HAP-1 (cell line): ENCODE measurements around the gene MINDY4.

Source experiments
- DNase-seq, 2 experiments: peaks; one replicate each; pipeline ENCODE4 v3.0.0-alpha.2; 2016 to 2020; ENCODE audit warnings: low spot score in 2 of 2
- H3K27me3 ChIP-seq: fragments of 250-450 bp; sonication (Bioruptor Pico); 2 replicates; pipeline ENCODE4 v1.5.1; 2020; ENCODE audit warnings: low read depth, mild to moderate bottlenecking, moderate library complexity
- H3K36me3 ChIP-seq: fragments of 250-450 bp; sonication (Bioruptor Pico); replicated peaks from 2 replicates; pipeline ENCODE4 v1.5.1; 2020; ENCODE audit warnings: mild to moderate bottlenecking
- H3K4me1 ChIP-seq: fragments of 250-450 bp; sonication (Bioruptor Pico); 2 replicates; pipeline ENCODE4 v1.5.1; 2020; ENCODE audit warnings: mild to moderate bottlenecking
- H3K4me3 ChIP-seq: fragments of 250-450 bp; sonication (Bioruptor Pico); 2 replicates; pipeline ENCODE4 v1.5.1; 2020; ENCODE audit warnings: mild to moderate bottlenecking, moderate library complexity
- H3K9me3 ChIP-seq: fragments of 250-450 bp; sonication (Bioruptor Pico); 2 replicates; pipeline ENCODE4 v1.5.1; 2020; ENCODE audit warnings: mild to moderate bottlenecking, moderate library complexity
- in situ Hi-C: fragments of 300-500 bp; cut with MboI; formaldehyde crosslinking; loops from 3 replicates; pipeline ENCODE4 v1.14.3; 2020; ENCODE audit warnings: low sequenced_read_pairs, inconsistent platforms, mixed read lengths

The MINDY4 gene

DNA sequence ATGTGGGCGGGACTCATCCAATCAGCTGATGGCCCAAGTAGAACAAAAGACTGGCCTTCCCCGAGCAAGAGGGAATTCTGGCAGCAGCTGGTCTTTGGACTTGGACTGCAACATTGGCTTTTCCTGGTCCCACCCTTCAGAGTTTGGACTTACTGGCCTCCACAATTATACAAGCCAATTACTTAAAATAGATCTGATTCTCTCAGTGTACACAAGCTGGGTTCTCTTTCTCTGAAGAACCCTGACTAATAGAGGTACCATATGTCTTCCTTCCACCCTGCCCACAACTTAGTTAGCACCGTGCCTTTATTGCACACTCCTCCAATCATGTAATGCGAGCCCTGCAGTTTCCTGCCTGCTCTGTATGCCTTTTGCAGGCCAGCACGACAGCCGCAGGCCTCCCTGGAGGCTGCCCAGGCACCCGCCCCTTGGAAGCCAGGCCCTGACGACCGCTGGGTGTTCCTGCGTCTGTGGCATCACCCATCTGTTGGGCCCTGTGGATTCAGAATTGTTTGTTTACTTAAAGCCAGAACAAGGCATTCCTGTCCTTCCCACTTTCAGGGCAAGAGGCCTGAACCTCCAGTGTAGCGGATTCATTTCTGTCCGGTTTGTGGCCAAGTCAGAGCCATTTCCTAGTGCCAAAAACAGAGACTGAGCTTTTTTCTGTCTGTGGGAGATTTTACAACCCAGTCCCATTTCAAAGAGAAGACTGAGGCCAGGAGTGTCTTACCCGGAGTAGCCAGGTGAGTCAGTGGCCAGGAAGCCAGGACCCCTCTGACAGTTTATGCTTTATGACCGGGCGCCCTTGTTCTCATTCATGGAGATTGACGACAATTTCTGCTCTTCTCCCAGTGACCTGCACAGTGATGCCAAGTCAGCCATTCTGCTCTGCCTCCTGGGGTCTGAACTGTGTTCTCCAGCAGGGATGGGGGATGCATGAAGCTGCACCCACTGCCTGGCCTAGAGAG is 20.2 kb upstream of the MINDY4 start:
- Histone ChIP-seq H3K4me1 (no peaks in the 10 kb centered on the region), H3K4me3 (no peak overlapping the region), H3K9me3 (no peaks in the 10 kb centered on the region), H3K27me3 (no peaks in the 10 kb centered on the region), H3K36me3 (no peaks in the 10 kb centered on the region)
- in situ Hi-C loops: no loop called here
- no peak for DNase-seq

DNA sequence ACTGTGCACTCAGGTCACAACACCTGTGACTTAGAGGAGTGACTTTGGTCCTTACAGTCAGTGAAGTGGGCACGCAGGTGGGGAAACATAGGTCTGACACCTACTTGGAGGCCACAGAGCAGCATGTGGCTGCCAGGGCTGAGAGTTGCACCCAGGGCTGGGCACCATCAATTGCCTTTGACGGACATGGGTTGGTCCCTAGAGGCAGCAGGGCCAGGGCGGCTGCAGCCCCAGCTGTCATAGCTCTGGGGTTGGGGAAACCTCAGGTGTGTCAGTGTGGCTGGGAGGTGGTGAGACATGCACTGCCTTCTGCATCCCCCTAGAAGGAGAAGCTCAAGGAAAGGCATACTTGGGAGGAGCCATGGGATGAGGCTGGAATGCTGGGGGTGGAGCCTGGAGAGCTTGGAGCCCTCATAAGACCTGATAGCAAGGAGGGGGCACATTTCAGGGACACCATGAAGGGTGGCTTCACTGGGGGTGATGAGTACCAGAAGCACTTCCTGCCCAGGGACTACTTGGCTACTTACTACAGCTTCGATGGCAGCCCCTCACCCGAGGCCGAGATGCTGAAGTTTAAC is 19.4 kb upstream of the MINDY4 start, which contains the start of gene INMT:
TSS of gene INMT (plus strand) at position 440 of the 578 bp plus-strand sequence. CDS start at position 456, 16 bp downstream.
- H3K4me3 ChIP-seq: no peak within 1 kb of the TSS
- no peaks in the 10 kb centered on the region for H3K4me1 ChIP-seq
- H3K27me3 ChIP-seq: no peaks in the 10 kb centered on the region
- H3K36me3 ChIP-seq: no peaks in the 10 kb centered on the region
- no peaks in the 10 kb centered on the region for H3K9me3 ChIP-seq
- in situ Hi-C loops: no loop called here
- no peak for DNase-seq

DNA sequence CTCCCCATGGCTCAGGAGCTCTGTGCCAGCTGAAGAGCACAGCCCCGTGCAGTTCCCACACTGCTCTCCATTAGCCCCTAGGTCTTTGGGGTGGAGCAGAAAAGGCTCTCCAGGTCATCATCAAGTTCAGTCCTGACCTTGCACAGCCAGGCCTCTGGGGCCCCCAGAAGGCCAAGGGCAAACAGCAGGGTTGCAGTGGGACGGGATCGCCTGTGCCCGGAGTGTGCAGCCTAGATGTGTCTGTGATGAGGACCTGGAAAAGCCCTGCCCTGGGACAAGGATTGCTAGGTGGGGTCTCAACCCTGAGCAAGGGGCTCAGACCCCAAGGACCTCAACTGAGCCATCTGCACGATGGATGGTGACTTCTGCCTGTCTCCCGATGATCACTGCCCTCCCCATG is 18.7 kb upstream of the MINDY4 start:
- Histone ChIP-seq H3K4me1 (no peaks in the 10 kb centered on the region), H3K27me3 (no peaks in the 10 kb centered on the region), H3K36me3 (no peaks in the 10 kb centered on the region), H3K4me3 (no peak overlapping the region), H3K9me3 (no peaks in the 10 kb centered on the region)
- DNase-seq: no peak
- in situ Hi-C loops: no loop called here

DNA sequence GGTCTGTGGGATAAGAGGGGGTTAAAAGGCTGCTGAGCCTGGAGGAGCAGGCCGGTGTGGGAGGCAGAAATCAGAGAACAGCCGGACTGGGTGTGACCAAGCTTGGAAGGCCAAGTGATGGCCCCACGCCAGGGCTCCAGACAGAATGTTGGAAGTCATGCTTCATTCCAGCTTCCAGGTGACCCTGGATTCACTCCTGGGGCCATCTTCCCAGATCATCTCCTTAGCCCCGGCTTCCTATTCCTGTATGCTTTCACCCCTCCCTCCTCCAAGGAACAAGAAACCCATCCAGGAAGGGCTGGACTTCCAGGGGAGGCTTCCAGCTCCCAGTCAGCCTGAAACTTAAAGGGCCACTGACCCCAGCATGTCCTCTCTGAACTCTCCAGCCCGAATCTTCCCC is 18.2 kb upstream of the MINDY4 start:
- DNase-seq: no peak
- in situ Hi-C loops: no loop called here
- H3K27me3 ChIP-seq: no peaks in the 10 kb centered on the region
- no peak overlapping the region for H3K4me3 ChIP-seq
- no peaks in the 10 kb centered on the region for H3K9me3 ChIP-seq
- no peaks in the 10 kb centered on the region for H3K4me1 ChIP-seq
- no peaks in the 10 kb centered on the region for H3K36me3 ChIP-seq

DNA sequence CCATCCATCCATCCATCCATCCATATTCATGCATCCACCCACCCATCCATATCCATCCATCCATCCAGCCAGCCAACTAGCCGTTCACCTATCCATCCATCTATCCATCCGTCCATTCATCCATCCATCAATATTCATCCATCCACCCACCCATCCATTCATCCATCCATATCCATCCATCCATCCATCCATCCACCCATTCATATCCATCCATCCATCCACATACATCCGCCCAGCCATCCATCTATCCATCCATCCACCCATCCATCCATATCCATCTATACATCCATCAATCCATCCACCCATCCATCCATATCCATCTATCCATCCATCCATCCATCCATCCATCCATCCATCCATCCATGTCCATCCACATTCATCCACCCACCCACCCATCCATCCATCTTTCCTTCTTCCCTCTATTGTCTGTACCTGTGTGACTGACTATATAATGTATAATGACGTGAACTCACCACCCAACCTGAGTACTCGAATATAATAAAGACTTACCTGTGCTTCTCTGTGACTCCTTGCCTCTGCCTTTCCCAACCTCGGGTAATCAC is 16.8 kb upstream of the MINDY4 start:
- in situ Hi-C loops: no loop called here
- Histone ChIP-seq H3K4me1 (no peaks in the 10 kb centered on the region), H3K27me3 (no peaks in the 10 kb centered on the region), H3K4me3 (no peak overlapping the region), H3K9me3 (no peaks in the 10 kb centered on the region), H3K36me3 (no peaks in the 10 kb centered on the region)
- no peak for DNase-seq

DNA sequence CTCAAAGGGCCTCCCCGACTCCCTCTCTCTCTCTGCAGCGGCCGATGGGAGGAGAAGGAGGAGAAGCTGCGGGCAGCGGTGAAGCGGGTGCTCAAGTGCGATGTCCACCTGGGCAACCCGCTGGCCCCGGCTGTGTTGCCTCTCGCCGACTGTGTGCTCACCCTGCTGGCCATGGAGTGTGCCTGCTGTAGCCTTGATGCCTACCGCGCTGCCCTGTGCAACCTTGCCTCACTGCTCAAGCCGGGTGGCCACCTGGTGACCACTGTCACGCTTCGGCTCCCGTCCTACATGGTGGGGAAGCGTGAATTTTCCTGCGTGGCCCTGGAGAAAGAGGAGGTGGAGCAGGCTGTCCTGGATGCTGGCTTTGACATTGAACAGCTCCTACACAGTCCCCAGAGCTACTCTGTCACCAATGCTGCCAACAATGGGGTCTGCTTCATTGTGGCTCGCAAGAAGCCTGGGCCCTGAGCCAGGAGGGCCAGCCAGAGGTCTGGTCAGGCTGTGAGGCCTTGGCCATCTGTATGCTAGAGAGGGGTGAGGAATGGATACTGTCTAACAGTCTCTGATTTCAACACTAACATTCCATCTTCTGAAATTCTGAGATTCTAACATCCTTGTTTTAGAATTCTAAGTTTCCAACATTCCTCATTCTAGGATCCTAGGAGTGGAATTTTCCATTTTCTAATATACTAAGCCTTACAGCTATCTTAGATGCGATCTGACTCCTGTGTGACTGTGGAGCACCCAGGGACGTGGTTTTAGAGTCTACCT is 15.6 kb upstream of the MINDY4 start:
- in situ Hi-C loops: no loop called here
- no peak for DNase-seq
- H3K27me3 ChIP-seq: no peaks in the 10 kb centered on the region
- no peaks in the 10 kb centered on the region for H3K36me3 ChIP-seq
- no peaks in the 10 kb centered on the region for H3K4me1 ChIP-seq
- H3K9me3 ChIP-seq: no peaks in the 10 kb centered on the region
- no peak overlapping the region for H3K4me3 ChIP-seq

DNA sequence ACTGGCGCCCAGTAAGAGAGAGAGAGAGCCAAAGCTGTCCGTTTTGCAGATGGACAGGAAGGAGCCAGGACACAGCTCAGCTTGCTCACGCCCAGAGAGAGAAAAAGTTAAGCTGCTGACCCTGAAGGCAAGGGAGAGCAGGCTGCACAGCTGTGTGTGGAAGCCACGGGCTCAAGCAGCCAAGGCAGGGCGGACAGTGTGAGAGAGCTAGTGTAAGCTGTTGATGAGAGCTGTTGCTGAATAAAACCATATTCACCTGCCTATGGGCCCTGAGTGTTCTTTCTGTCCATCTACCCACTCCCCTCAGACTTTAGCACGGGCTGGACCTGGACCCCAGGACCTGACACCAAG is 13.9 kb upstream of the MINDY4 start:
- Histone ChIP-seq H3K4me3 (no peak overlapping the region), H3K9me3 (no peaks in the 10 kb centered on the region), H3K4me1 (no peaks in the 10 kb centered on the region), H3K36me3 (no peaks in the 10 kb centered on the region), H3K27me3 (no peaks in the 10 kb centered on the region; the same call in 1 of the 2 replicates)
- in situ Hi-C loops: no loop called here
- DNase-seq: no peak

DNA sequence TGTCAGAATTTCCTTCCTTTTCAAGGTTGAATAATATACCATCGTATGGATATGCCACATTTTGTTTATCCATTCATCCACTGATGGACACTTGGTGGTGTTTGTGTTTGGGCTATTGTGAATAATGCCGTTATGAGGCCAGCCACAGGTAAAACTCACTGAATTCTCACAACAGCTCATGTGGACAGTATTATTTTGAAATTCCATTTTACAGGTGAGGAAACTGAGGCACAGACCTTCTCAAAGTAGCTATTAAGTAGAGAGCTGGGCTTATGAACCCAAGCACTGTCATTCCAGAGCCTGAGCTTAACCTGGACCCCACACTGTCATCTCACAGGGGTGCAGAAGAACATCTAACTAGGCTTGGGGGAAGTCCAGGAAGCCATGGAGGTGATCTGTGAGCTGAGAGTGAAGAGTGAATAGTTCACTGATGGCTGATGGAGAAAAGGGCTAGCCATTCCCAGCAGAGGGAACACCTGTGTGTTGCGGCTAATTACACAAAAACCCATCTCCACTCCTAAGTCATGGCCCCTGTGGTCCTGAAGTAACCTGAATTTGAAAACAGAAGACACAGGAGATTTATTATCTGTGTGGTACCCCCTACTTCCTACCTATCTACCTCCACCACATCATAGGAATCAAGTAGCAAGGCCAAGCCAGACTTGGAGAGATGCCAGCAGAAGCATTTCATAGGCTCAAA is 10.6 kb upstream of the MINDY4 start:
- no peaks in the 10 kb centered on the region for H3K36me3 ChIP-seq
- DNase-seq: no peak
- in situ Hi-C loops: no loop called here

DNA sequence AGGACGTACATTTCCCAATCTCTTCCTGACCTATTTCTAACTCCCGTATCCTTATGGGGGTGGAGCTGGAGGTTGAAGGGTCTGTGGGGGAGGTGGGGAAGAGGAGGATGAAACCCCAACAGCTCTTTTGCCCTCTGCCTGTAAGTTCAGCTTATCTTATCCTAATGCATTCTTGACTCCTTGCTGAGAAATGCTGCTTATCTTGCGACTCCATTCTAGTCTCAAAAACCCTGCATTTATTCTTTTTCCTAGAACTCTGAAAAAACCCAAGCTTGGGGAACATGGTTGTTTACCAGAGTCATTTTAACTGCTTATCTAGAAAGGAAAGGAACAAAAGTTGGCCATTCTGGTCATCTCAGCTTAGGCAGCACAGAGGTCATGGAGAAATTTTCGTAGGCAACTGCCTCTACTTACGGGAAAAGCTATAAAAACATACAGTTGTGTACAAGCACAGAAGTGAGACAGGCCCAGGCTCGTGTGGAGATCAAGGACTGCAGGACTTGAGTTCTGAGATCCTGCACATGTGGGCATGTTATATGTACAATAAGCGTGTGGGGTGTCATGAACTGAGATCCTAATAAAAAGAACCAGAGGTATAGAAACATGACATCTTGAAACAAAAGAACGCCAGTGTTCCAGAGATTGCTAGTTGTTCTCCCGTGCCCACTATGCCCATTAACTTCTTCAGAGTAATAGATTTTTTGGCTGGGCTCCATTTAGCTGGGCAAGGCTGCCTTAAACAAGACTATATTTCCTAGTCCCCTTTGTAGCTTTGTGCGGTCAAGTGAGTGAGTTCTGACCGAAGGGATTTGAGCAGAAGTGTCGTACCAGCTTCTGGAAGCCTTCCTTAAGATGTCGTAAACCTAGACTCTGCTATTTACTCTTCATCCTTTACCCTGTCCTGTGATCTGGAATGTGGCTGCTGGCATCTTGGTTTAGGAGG is 9.7 kb upstream of the MINDY4 start:
- in situ Hi-C loops: no loop called here
- Histone ChIP-seq H3K36me3 (no peaks in the 10 kb centered on the region), H3K9me3 (no peaks in the 10 kb centered on the region), H3K27me3 (no peaks in the 10 kb centered on the region; the same call in 1 of the 2 replicates), H3K4me3 (no peak overlapping the region), H3K4me1 (no peaks in the 10 kb centered on the region)
- no peak for DNase-seq

More for the DNA sequence above, 10.6 kb upstream of the MINDY4 start:
- Histone ChIP-seq H3K4me1 (no peaks in the 10 kb centered on the region), H3K9me3 (no peaks in the 10 kb centered on the region), H3K4me3 (no peak overlapping the region), H3K27me3 (no peaks in the 10 kb centered on the region; the same call in 1 of the 2 replicates)

DNA sequence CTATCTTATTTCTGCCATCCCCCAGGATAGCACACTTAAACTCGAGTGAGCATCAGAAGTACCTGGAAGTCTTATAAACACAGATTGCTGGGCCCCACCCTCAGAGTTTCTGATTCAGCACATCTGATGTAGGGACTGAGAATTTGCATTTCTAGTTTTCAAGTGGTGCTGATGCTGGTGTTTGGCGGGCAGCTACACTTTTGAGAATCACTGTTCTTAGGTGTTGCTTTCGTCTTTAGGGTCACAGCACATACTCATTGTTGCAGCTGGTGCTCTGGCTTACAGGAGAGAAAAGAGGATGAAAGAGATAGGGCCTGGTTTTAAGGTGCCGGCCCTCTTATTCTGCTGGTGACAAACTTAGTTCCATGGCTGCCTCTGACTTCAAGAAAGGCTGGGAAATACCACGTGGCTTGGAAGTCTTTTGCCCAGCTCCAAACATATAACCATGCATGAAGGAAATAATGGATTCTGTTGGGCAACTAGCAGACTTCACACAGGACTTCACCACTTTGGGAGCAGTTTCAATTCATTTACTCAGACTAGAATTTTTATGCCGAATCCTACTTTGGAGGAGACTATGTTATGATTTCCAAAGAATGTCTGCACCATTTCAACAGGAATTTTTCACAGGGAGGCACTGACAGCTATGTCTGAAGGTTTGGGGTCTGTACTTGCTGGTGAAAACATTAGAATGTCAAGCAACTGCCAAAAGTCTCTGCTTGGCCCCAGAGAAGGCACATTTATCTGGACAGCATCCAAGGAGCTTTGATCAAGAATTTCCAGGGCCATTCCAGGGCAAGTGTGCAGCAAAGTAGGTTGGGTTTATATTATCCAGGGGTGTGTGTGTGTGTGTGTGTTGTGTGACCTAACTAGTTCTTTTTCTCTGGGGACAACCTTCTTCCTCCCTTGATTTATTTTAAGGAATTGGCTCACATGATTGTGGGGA is 6.9 kb upstream of the MINDY4 start:
- H3K4me1 ChIP-seq: no peaks in the 10 kb centered on the region
- no peak for DNase-seq
- in situ Hi-C loops: no loop called here
- no peaks in the 10 kb centered on the region for H3K9me3 ChIP-seq
- no peaks in the 10 kb centered on the region for H3K36me3 ChIP-seq
- H3K27me3 ChIP-seq: peaks cover 3% of the 10 kb centered on the region
- H3K4me3 ChIP-seq: no peak overlapping the region

DNA sequence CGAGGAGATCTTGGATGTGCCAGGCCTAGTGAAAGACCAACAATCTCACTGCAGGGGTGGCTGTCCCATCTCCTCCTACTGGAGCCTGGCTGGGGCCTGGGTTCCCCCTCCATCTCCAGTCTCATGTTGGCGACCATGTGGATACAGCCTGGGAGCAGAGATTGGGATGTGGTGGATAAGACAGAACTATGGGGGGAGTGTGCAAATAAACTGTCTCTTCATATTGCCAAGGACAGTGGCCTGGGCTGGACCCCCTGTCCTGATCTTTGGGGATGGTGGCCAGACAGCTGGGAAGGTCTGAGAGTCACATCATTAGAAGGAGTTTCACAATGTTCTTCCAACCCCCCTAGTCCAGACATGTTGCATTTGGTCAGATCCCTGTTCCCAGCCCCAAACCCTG is 5.8 kb upstream of the MINDY4 start:
- Histone ChIP-seq H3K4me1 (no peaks in the 10 kb centered on the region), H3K4me3 (no peak overlapping the region), H3K9me3 (no peaks in the 10 kb centered on the region), H3K27me3 (peaks cover 3% of the 10 kb centered on the region), H3K36me3 (no peaks in the 10 kb centered on the region)
- in situ Hi-C loops: no loop called here
- no peak for DNase-seq

DNA sequence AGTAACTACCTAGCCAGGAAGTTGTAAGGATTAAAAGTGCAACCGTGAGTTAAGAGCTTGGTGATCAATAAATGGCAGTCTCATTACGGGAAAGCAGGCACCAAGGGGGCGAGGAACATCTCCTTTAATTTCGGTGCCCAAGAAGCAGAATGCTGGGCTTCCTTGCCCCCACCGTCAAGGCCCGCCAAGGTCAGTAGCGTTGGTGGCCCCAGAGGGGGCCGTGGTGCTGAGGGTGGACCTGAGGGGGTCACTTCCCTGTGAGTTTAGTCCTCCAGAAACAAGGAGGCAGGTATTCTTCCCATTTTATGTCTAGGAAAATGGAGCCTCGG is 408 bp upstream of the MINDY4 start:
- Histone ChIP-seq H3K36me3 (no peaks in the 10 kb centered on the region), H3K27me3 (peaks cover 3% of the 10 kb centered on the region; the same call in 1 of the 2 replicates), H3K4me1 (peaks cover 6% of the 10 kb centered on the region), H3K9me3 (no peaks in the 10 kb centered on the region), H3K4me3 (peak overlapping the region; percentile 62)
- in situ Hi-C loops: no loop called here
- no peak for DNase-seq
